Activated CD4-positive, CD25-positive, alpha-beta regulatory T cell (primary cell): ENCODE measurements around the gene MAST1.
"Not testable (repeated sequence)": the region's sequence is repeated elsewhere in the genome, so short reads cannot be mapped to it uniquely, and the experiment has no call there.

Source experiments
- DNase-seq, 4 experiments: peaks; one replicate each; lab custom pipeline; 2025; lab: John Stamatoyannopoulos, UW

MAST1 gene

DNA sequence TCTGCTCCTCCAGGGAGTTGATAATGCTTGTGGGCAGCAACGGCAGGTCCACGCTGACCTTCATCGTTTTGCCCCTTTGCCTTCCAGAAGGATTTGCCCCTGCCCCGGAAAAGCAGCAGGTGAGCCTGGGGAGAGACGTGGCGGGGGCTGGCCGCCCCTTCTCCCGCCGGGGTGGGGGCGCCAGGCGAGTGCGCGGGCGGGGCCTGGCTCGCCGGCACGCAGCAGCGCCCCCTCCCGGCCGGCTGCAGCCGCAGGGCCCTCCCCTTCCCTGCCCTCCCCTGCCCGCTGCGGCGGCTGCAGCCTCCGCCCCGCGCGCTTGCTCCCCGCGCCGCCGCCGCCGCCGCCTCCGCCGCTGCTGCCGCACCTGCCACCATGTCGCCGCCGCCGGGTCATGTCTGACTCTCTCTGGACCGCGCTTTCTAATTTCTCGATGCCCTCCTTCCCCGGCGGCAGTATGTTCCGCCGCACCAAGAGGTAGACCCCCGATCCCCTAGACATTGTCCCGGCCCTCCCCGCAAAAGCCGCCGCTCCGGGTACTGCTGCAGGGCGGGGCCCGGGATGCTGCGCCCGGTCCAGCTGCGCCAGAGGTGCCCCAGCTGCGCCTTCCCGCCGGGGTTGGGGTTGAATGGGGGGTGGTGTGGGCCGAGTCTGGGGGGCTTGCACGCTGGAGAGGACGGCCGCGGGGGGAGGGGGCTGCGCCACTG, at the start of gene MAST1:
Gene MAST1, plus strand, starts transcription at position 334 of the 704 bp plus-strand sequence. Its CDS starts 58 bp downstream, at position 392.
- DNase-seq, result peak in 1 of 4 experiments; percentile 26

DNA sequence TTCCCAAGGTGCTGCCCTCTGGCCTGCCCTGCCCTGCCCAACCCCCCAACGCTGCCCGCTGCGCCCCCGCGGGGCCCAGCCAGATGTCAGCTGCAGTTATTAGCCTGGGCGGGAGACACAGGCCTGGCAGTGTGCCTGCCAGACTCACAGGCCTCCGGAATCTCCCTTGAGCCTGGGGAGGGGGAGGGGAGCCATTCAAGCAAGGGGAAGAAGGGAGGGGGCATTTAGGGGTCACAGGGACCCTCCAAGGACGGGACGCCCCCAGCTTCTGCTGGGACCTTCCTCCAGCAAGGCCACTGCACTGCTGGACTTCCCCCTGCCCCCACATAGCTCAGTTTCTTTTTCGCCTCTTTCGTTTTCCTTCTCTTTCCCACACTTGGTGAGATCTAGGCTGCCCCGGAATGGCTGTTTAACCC, 49.6 kb upstream of the MAST1 start:
- DNase-seq, result no peak

DNA sequence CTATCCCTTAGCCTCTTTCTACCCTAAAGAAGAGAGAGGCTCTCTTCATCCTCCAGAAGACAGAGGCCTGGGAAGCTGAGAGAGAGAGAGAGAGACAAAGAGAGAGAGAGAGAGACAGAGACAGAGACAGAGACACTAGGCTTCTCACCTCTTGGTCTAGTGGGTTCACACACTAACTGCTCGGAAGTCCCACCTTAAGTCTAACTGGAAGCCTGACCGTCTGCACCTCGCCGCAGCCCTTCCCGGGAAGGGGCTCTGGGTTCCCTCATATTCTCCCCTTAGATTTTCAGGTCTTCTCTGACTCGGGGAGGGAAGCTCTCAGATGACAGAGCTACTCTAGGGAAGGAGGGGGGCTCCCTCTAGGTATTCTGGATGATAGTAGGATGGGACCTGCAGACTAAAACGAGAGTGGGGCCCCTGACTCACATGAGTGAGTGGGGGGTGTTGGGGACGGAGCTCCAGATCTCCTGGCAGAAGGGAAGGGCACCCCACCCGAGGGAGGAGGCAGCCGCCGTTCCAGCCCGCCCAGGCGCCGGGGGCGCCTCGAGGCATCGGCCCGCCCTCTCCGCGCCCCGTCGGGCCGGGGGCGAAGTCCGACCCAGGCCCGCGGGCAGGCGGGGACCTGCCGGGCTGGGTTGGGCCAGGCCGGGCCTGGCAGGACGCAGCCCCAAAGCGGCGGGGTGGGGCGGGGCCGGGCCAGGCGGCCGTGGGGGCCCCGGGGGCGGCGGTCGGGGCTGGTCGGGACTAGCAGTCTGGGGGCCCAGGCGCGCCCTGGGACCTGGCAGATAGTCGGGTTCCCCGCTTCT, 49.0 kb upstream of the MAST1 start:
- no peak for DNase-seq

DNA sequence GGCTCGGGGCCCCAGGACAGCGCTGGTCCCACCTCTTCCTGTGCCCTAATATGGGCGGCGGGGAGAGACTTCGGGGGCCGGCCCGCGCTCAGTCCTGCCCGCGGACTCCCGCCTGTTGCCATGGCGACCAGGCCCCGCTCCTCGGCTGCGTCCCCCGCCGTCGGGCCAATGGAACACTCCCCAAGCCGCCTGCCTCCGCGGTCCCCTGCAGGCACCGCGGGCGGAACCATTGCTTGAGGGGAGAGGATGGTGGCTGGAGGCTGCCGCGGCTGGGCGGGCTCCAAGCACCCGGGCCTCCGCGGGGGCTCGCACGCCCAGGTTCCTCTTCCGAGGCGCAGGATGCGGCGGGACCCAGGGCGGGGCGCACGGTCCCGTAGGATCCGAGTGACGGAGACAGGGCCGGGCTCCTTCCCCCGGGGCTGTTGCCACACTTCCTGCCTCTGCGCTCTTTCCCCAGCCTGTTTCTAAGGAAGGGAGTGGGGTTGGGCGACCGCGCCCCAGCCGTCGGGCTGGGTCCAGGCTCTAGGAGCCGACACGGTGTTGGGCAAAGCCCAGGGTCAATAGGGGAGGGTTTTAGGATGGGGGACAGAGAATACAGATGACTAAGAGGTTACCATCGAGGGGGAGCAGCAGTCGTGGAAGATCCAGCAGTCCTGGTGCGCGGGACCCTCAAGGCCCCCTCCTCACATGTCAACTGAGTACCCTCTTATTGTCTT, 48.3 kb upstream of the MAST1 start:
- DNase-seq, result peak; percentile 80 to 84 (median 81)

DNA sequence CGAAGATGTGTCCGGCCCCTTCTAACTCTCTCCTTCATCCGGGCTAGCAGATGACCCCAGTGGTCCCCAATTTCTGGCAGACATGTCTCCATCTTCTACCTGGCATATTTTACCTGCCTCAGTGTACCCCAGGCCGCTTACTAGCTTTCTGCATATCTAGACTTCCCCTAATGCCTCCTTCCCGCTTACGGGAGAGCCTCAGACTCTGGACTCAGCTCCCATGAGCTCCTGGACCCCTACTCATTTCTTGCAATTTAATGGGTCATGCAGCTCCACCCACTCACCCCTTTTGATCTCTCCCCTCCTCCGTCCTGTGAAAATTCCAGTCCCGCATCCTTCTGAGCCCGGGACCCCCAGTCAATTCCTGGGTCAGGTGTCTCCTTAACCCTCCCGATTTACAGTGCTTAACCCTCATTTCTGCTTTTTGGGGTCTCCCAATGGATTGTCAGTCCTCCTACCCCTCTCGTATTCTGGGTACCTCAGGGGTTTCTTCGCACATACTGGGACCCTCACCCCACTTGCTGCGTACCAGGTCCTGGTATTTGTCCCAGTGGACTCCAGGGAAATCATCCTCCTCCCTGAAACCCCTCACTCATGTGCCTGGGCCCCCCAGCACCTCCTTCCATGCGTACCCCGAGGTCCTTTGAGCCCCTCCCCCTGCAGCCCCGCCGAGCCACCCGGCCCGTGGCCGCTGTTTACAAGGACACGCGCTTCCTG, 47.5 kb upstream of the MAST1 start:
- no peak for DNase-seq

DNA sequence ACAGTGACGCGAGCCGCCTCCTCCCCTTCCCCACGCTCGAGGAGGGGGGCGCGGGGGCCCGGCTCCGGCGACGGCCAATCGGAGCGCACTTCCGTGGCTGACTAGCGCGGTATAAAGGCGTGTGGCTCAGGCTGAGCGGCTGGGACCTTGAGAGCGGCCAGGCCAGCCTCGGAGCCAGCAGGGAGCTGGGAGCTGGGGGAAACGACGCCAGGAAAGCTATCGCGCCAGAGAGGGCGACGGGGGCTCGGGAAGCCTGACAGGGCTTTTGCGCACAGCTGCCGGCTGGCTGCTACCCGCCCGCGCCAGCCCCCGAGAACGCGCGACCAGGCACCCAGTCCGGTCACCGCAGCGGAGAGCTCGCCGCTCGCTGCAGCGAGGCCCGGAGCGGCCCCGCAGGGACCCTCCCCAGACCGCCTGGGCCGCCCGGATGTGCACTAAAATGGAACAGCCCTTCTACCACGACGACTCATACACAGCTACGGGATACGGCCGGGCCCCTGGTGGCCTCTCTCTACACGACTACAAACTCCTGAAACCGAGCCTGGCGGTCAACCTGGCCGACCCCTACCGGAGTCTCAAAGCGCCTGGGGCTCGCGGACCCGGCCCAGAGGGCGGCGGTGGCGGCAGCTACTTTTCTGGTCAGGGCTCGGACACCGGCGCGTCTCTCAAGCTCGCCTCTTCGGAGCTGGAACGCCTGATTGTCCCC, 46.8 kb upstream of the MAST1 start, which contains the start of gene JUNB:
Gene JUNB, plus strand, starts transcription at position 142 of the 706 bp plus-strand sequence. Its CDS starts 286 bp downstream, at position 428.
- peak; percentile 90 to 97 (median 94) for DNase-seq

DNA sequence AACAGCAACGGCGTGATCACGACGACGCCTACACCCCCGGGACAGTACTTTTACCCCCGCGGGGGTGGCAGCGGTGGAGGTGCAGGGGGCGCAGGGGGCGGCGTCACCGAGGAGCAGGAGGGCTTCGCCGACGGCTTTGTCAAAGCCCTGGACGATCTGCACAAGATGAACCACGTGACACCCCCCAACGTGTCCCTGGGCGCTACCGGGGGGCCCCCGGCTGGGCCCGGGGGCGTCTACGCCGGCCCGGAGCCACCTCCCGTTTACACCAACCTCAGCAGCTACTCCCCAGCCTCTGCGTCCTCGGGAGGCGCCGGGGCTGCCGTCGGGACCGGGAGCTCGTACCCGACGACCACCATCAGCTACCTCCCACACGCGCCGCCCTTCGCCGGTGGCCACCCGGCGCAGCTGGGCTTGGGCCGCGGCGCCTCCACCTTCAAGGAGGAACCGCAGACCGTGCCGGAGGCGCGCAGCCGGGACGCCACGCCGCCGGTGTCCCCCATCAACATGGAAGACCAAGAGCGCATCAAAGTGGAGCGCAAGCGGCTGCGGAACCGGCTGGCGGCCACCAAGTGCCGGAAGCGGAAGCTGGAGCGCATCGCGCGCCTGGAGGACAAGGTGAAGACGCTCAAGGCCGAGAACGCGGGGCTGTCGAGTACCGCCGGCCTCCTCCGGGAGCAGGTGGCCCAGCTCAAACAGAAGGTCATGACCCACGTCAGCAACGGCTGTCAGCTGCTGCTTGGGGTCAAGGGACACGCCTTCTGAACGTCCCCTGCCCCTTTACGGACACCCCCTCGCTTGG, 46.1 kb upstream of the MAST1 start:
- DNase-seq, result peak; percentile 43 to 67 (median 54)

DNA sequence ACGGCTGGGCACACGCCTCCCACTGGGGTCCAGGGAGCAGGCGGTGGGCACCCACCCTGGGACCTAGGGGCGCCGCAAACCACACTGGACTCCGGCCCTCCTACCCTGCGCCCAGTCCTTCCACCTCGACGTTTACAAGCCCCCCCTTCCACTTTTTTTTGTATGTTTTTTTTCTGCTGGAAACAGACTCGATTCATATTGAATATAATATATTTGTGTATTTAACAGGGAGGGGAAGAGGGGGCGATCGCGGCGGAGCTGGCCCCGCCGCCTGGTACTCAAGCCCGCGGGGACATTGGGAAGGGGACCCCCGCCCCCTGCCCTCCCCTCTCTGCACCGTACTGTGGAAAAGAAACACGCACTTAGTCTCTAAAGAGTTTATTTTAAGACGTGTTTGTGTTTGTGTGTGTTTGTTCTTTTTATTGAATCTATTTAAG, 45.4 kb upstream of the MAST1 start:
- DNase-seq, result no peak

DNA sequence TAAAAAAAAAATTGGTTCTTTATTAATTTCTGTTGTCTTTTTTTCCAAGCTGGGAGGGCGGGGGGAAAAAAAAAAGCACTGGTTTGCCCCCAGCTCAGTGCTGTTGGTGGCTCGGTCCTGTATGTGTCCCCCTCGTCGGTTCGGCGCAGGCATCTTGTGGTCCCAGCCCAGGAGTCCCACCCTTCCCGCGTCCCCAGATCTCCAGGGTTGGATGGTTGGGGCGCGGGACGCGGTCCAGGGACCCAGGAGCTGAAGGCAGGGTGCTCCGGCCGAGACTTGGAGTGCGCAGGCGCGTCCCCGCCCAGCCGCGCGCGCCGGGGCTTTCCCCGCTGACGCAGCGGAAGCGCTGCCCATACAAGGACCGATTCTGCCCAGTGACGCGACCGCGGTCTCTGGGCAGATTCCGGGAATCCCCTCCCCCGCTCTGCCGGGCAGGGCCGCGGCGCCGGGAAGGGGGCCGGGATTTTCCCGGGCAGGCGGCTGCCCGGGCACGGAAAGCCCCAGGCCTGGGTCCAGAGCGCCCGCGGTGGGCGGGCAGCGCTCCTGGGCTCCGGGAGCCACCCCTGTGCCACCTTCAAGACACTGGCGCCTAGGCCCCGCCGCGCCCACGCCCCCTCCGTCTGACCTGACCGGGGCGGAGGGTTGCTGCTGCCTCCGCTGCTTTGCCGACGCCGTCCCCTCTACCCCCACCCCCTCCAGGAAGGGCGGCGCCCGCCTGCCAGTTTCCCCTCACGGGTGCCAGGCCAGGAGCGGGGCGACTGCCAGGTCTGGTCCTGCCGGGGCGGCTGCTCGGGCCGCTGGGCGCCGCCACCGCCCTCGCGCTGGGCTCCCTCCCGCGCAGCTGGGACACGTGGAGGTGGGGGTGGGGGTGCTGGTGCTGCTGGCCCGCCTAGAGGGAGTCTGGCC, 44.8 kb upstream of the MAST1 start:
- peak; percentile 85 to 95 (median 89) for DNase-seq

DNA sequence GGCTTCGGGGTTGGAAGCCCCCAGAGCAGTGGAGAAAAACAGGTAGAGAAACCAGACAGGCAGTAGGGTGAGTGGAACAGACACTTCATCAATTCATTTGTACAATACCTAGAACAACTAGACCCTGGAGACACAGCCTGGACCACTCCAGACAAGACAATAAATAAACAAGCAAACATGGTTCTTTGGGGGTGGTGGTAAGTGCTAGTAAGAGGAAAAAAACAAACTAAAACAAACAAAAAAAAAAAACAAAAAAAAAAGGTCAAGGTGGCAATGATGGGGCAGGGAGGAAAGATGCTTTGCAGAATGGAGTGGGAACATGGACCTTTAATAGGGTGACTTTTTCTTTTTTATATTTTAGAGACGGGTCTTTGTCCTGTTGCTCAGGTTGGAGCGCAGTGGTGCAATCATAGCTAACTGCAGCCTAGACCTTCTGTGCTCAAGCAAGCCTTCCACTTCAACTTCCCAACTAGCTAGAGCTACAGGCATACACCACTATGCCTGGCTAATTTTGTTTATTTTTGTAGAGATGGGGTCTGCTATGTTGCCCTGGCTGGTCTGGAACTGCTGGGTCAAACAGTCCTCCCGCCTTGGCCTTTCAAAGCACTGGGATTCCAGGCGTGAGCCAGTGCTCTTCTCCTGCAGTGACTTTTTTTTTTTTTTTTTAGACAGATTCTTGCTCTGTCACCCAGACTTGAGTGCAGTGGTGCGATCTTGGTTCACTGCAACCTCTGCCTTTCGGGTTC, 43.9 kb upstream of the MAST1 start:
- no peak for DNase-seq

DNA sequence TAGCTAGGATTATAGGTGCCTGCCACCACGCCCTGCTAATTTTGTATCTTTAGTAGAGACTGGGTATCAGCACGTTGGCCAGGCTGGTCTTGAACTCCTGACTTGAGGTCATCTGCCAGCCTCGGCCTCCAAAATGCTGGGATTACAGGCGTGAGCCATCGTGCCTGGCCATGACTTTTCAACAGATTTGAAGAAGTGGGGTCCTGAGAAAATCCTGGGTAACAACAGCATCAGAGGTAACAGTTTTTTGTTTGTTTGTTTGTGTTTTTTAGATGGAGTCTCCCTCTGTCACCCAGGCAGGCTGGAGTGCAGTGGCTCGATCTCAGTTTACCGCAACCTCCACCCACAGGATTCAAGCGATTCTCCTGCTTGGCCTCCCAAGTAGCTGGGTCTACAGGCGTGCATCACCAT, 43.3 kb upstream of the MAST1 start:
- no peak for DNase-seq

DNA sequence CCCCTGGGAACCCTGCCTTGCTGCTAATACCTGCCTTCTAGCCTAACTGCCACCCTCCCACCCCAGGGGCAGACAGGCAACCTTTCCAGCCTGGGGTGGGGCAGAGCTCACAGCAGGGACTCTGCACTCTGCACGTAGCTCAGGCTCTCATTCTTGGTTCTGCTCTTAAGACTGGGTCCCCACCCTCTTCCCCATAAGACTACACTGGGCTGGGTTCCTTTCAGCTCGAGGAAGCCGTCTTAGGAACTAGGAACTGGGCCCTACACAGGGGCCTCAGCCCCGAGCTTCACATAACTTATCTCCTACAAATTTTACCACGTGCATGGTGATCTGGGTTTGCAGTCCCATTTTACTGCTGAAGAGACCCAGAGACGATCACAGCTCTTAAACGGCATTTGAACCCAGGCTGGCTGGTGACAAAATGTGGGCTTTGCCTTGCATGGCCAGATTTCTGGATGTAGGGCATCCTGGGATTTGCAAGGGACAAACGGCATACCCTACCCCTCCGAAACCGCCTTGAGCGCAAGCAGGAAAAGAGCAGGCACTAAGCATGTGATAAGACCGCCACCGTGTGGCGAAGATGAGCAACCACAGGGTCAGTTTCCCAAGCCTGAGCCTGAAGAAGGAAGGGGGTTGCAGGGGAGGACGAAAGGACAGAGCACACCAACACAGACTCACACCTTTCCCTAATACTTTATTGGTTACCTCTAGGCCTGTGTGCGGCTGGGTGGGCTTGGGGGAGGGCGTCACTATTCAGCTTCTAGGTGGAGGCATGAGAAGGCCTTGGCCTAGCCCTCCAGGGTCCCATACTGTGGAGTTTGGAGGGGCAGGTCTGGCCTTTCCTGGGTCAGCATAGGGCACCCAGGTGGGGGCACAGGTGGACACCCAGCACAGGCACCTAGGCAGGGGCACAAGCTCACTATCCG, 41.9 kb upstream of the MAST1 start:
- peak; percentile 40 to 58 (median 48) for DNase-seq

DNA sequence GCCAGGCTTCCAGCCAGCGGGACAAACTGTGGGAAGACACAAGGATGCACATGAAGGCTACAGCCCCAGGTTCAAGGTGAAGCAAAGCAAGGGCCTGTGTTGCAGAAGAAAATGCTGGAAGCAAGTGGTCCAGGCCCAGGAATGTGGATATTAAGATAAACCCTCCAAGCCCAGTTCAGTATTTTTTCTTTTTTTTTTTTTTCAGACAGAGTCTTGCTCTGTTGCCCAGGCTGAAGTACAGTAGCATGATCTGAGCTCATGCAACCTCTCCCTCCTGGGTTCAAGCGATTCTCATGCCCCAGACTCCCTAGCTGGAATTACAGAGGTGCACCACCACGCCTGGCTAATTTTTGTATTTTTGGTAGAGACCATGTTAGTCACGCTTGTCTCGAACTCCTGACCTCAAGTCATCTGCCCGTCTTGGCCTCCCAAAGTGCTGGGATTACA, 41.2 kb upstream of the MAST1 start:
- no peak for DNase-seq

DNA sequence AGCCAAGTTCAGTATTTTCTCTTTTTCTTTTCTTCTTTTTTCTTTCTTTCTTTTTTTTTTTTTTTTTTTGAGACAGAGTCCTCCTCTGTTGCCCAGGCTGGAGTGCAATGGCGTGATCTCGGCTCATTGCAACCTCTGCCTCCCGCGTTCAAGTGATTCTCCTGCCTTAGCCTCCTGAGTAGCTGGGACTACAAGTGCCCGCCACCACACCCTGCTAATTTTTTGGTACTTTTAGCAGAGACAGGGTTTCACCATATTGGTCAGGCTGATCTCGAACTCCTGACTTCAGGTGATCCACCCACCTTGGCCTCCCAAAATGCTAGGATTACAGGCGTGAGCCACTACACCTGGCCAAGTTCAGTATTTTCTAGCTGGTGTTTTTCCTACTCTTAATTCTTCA, 40.7 kb upstream of the MAST1 start:
- DNase-seq, result not testable (repeated sequence)

DNA sequence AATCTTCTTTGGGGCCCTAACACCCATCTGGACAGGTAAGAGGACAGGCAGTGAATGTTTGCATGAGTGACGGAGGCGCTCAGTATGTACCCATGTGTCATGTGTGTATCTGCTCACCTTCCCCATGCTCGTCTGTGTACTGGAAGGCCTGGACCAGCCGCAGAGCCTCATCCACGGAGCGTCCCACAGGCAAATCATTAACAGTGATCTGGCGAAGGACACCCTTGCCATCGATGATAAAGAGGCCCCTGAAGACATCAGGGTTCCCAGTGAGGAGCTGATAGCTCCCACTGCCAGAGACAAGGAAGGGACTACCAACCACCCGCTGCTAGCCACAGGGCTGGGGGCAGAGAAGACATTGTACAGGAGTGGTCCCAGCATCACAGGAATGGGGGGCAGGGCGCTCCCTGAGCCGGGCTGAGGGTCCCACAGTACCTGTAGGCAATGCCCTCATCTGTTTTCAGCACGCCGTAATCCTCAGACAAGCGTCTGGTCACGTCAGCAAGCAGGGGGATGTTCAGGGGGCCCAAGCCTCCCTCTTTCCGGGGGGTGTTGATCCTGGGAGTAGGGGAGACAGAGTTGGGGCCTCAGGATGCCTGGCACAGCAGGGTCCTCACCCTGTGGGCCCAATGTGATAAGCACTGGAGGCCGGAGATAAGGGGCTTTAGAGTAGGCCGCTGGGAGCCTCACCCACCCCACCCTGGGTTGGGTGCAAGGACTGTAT, 38.4 kb upstream of the MAST1 start:
- DNase-seq, result no peak

DNA sequence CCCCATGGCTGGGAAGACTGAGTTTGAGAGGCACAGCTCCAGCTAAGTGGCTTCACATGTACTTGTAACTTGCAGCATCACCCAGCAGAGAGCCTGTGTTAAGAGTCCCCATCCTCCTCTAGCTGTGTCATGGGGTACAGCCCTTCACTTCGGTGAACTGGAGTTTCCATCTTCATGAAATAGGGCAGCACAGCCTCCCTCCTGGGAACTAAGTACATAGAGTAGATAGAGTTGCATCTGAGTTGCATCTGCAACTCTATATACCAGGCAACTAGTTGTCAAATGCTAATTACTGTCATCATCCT, 37.9 kb upstream of the MAST1 start:
- no peak for DNase-seq
